WTC11 (cell line): Measurements from ENCODE around the gene PGBD5. TPM values are rescaled to one million over a fixed set of nuclear protein-coding genes. Genes with fewer than 3 reads are reported as not detected.
"Not testable (repeated sequence)": the region's sequence is repeated elsewhere in the genome, so short reads cannot be mapped to it uniquely, and the experiment has no call there.

ENCODE experiments used
- ATAC-seq: fragments of 200-7000 bp; cut with Tn5 transposase; 2 replicates; pipeline ENCODE4 v1.10.0; 2021; ENCODE audit warnings: mild to moderate bottlenecking, moderate library complexity
- CTCF ChIA-PET: fragments of 300-600 bp; sonication (Branson Sonifier 250); formaldehyde crosslinking; loops from one replicate; lab custom pipeline; 2021; ENCODE audit warnings: antibody characterized with exemption; lab: Charles Lee
- POLR2A ChIA-PET: fragments of 350-600 bp; sonication (Branson Sonifier 250); formaldehyde crosslinking; loops from one replicate; lab custom pipeline; 2021; ENCODE audit warnings: antibody characterized with exemption; lab: Charles Lee
- DNase-seq: peaks from one replicate; pipeline ENCODE4 v3.0.0; 2021; ENCODE audit warnings: low spot score
- H3K27ac Mint-ChIP-seq: 2 replicates; pipeline ENCODE4 v1.8.0; 2021; ENCODE audit warnings: mixed read lengths
- H3K27me3 Mint-ChIP-seq: 2 replicates; pipeline ENCODE4 v1.8.0; 2021; ENCODE audit warnings: low read depth, mild to moderate bottlenecking, moderate library complexity, mixed read lengths
- H3K36me3 Mint-ChIP-seq: 2 replicates; pipeline ENCODE4 v1.8.0; 2021; ENCODE audit warnings: mixed read lengths
- H3K4me1 Mint-ChIP-seq: 2 replicates; pipeline ENCODE4 v1.8.0; 2022; ENCODE audit warnings: mixed read lengths
- H3K4me3 Mint-ChIP-seq: 2 replicates; pipeline ENCODE4 v1.8.0; 2021; ENCODE audit warnings: mild to moderate bottlenecking, moderate library complexity, mixed read lengths
- H3K9me3 Mint-ChIP-seq: 2 replicates; pipeline ENCODE4 v1.8.0; 2021; ENCODE audit warnings: mixed read lengths
- ARID4B ChIP-seq: sonication (generic); formaldehyde crosslinking; IDR thresholded peaks from 2 replicates; pipeline ENCODE4 v1.8.0; 2023; ENCODE audit warnings: missing genetic modification reagents, mild to moderate bottlenecking, borderline replicate concordance
- ATF6 ChIP-seq: sonication (generic); formaldehyde crosslinking; IDR thresholded peaks from 2 replicates; pipeline ENCODE4 v1.8.1; 2023; ENCODE audit warnings: mild to moderate bottlenecking, missing genetic modification reagents
- FOXJ3 ChIP-seq: sonication (generic); formaldehyde crosslinking; IDR thresholded peaks from 2 replicates; pipeline ENCODE4 v1.9.0; 2021; ENCODE audit warnings: missing genetic modification reagents, mild to moderate bottlenecking, borderline replicate concordance
- FOXK1 ChIP-seq: sonication (generic); formaldehyde crosslinking; IDR thresholded peaks from 2 replicates; pipeline ENCODE4 v1.8.0; 2022; ENCODE audit warnings: mild to moderate bottlenecking, moderate library complexity, missing genetic modification reagents
- MLX ChIP-seq: sonication (generic); formaldehyde crosslinking; IDR thresholded peaks from 2 replicates; pipeline ENCODE4 v1.8.1; 2023; ENCODE audit warnings: mild to moderate bottlenecking, missing genetic modification reagents, moderate library complexity
- MYBL2 ChIP-seq: sonication (generic); formaldehyde crosslinking; IDR thresholded peaks from 2 replicates; pipeline ENCODE4 v1.8.1; 2023; ENCODE audit warnings: mild to moderate bottlenecking, moderate library complexity, missing genetic modification reagents
- NFYB ChIP-seq: sonication (generic); formaldehyde crosslinking; conservative IDR thresholded peaks from 2 replicates; pipeline ENCODE4 v1.8.0; 2022; ENCODE audit warnings: low read depth, missing genetic modification reagents
- NR1H2 ChIP-seq: sonication (generic); formaldehyde crosslinking; IDR thresholded peaks from 2 replicates; pipeline ENCODE4 v1.9.0; 2021; ENCODE audit warnings: mild to moderate bottlenecking, moderate library complexity, missing genetic modification reagents
- RORB ChIP-seq: fragments of 250-450 bp; sonication (Bioruptor Pico); IDR thresholded peaks from 2 replicates; pipeline ENCODE4 v1.9.0; 2021; ENCODE audit warnings: mild to moderate bottlenecking
- ZNF396 ChIP-seq: fragments of 250-450 bp; sonication (Bioruptor Pico); IDR thresholded peaks from 2 replicates; pipeline ENCODE4 v1.8.0; 2021; ENCODE audit warnings: mild to moderate bottlenecking, moderate library complexity, borderline replicate concordance
- ZNF512 ChIP-seq: sonication (generic); formaldehyde crosslinking; IDR thresholded peaks from 2 replicates; pipeline ENCODE4 v1.8.1; 2022; ENCODE audit warnings: missing genetic modification reagents, borderline replicate concordance
- ZNF532 ChIP-seq: fragments of 250-450 bp; sonication (Bioruptor Pico); IDR thresholded peaks from 2 replicates; pipeline ENCODE4 v1.9.0; 2021; ENCODE audit warnings: mild to moderate bottlenecking, borderline replicate concordance
- total RNA-seq: library from RNA; stranded (reverse); gene quantifications from 3 replicates; pipeline ENCODE4 v1.2.3, GENCODE V29; 2021

The PGBD5 gene
- total RNA-seq, 1 experiment from 2014 or later = 23.8 TPM

- no peak for TF ChIP-seq ZNF532 (CRISPR knock-in tag)
- TF ChIP-seq ARID4B (CRISPR knock-in tag) = peak; percentile 98
- 0 out of 2 replicates have a peak, but pooled peaks have one; percentile 19 for TF ChIP-seq ZNF512 (CRISPR knock-in tag)
- peak; percentile 87; the same call in 1 of the 2 replicates for TF ChIP-seq FOXK1 (CRISPR knock-in tag)
- no peak; the same call in 1 of the 2 replicates for TF ChIP-seq ATF6 (CRISPR knock-in tag)
- peak; percentile 49 for TF ChIP-seq NFYB (CRISPR knock-in tag)
- TF ChIP-seq RORB (CRISPR knock-in tag) = no peak
- TF ChIP-seq FOXJ3 (CRISPR knock-in tag) = no peak
- TF ChIP-seq ZNF396 = no peak
- TF ChIP-seq NR1H2 (CRISPR knock-in tag) = no peak
- peak; percentile 84; the same call in 1 of the 2 replicates for TF ChIP-seq MLX (CRISPR knock-in tag)
- peak; percentile 95 for TF ChIP-seq MYBL2
These were observed at the start of gene PGBD5 (continued) for GRCh38 chr1:230426246-230427093.

GRCh38 chr1:230474924-230475323, 48.8 kb upstream of the PGBD5 start:
- H3K27ac Mint-ChIP-seq, H3K36me3 Mint-ChIP-seq, POLR2A ChIA-PET, H3K4me3 Mint-ChIP-seq, DNase-seq, H3K4me1 Mint-ChIP-seq, H3K27me3 Mint-ChIP-seq, ATAC-seq, CTCF ChIA-PET: not testable (repeated sequence)
- H3K9me3 Mint-ChIP-seq = peaks cover 20% of the 10 kb centered on the region

GRCh38 chr1:230470750-230471149, 44.6 kb upstream of the PGBD5 start:
- ATAC-seq, H3K4me1 Mint-ChIP-seq, H3K27me3 Mint-ChIP-seq, DNase-seq, H3K27ac Mint-ChIP-seq, POLR2A ChIA-PET, CTCF ChIA-PET, H3K4me3 Mint-ChIP-seq: not testable (repeated sequence)
- H3K36me3 Mint-ChIP-seq = peaks cover 15% of the 10 kb centered on the region
- H3K9me3 Mint-ChIP-seq = peaks cover 37% of the 10 kb centered on the region
